HG02763 (cell line): ENCODE data around the gene ABCB1.

ENCODE experiments used
- ATAC-seq: cut with Tn5 transposase; IDR thresholded peaks from one replicate; pipeline ENCODE4 v1.9.1; 2021; ENCODE audit warnings: mild to moderate bottlenecking, moderate library complexity; ENCODE audit not compliant: unreplicated experiment

The ABCB1 gene

DNA sequence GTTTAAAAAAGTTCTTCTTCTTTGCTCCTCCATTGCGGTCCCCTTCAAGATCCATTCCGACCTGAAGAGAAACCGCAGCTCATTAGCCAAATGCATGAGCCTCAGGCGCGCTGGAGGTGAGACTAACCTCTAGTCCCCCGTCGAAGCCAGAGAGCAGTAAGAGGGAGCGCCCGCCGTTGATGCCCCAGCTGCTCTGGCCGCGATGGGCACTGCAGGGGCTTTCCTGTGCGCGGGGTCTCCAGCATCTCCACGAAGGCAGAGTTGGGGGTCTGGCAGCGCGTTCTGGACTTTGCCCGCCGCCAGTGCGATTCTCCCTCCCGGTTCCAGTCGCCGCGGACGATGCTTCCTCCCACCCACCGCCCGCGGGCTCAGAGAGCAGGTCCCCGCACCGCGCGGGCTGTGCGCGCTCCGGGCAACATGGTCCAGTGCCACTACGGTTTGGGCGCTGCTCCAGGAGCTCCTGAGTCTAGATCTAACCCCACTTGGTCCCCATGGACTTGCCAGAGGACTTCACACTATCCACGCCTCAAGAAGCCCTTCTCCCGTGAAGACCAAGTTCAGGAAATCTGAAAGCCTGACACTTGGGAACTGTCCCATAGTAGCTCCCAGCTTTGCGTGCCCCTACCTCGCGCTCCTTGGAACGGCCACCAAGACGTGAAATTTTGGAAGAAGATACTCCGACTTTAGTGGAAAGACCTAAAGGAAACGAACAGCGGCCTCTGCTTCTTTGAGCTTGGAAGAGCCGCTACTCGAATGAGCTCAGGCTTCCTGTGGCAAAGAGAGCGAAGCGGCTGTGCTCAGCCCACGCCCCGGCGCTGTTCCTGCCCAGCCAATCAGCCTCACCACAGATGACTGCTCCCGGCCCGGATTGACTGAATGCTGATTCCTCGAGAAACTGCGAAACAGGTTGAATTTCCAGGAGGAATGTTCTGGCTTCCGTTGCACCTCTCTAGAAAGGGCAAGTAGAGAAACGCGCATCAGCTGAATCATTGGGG lies at the start of gene ABCB1:
Gene ABCB1, minus strand, starts transcription at position 755 of the 995 bp plus-strand sequence. Its CDS starts 700 bp downstream, at position 55.
- ATAC-seq = peak; percentile 58

DNA sequence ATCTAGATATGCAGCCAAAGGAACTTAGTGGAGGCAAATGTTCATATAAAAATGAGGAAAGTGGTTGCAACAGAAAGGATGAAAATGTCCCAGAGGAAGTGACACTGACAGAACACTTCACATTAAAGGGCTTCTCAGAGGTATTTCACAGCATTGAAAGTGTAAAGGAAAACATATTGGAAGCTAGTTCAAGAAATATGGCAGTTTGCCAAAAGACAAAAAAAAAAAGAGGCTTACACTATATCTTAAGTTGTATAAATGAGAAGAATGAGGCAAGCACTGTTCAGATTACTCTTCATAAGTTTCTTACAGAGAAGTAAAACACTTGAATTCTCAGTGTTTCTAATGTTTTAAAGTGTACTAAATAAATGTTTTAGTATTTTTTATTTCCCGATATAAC lies 47.6 kb upstream of the ABCB1 start:
- ATAC-seq = no peak

DNA sequence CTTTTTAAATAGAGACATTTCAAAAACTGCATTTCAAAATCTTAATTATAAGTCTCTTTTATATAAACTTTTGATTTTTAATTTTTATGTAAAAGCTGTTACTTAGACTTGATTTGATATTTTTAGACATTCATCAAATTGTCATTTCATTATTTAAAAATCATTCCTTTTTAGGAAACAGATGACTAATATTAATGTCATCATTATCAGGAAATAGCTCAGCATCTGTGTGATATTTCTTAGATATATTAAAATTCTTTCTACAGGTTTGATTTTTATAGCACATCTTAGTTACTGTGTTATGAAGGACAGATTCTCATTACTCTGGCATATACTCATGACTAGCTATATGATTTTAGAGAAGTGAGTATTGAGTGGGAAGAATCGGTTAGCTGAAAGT lies 44.8 kb upstream of the ABCB1 start:
- ATAC-seq = no peak

DNA sequence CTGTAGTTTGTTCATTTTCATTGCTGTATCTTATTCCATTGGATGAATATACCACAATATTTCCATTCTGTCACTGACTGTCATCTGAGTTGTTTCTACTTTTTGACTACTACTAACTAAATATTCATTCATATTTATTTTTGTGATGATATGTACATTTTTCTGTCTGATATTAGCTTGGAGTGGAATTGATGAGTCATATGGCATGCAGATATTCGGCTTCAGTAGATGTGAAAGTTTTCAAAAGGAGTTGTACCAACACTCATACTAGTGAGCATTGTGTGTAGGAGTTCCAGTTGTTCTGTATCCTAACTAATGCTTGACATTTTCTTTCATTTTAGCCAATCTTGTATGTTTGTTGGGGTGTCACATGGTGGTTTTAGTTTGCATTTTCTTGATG lies 35.2 kb upstream of the ABCB1 start:
- no peak for ATAC-seq

DNA sequence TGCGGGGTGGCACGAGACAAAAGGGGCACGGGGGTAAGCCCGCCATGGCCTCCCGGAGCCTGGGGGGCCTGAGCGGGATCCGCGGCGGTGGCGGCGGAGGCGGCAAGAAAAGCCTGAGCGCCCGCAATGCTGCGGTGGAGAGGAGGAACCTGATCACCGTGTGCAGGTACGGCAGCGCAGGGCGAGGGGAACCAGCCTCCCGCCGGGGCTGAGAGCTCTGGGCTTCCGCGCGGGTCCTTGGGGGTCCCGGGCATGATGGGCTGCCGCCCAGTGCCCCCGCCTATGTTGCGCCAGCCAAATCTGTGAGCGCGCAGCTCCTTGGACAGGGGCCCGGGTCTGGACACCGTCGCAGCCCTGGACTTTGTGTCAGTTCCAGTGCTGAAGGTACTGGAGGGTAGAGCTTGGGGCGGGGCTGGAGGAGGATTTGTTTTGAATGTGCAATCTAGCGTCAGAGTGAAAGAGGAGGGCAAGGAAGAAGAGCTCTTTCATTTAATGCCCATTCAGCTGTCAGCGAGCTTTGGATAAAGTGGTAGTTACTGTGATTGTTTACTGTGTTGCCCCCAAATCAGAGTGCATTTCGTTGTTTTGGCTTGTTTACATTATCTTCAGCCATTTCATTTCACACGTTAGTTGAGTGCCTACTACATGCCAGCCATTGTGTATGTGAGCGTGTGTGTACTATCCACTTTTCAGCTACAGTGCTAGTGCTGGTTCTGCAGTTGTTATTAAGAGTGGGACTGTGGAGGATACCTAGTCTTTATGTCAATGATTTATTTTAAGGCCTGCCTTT lies 28.3 kb upstream of the ABCB1 start:
- ATAC-seq = no peak

DNA sequence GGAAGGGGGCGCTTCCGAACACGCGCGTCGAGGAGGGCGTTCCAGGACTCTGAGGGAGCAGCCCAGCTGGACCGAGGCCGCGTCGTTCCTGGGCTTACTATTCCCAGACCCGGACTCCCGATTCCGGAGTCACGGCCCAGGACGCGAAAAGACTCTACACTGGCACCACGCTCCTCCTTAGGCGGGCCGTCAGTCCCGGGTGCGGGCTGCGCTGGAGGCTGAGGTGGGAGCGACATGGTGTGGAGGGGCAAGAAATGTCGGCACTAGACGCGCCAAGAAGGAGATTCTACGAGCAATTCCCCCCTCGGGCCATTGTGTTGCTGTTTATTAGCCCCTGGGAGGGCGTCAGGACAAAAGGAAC lies 26.9 kb upstream of the ABCB1 start:
- peak; percentile 11 for ATAC-seq

DNA sequence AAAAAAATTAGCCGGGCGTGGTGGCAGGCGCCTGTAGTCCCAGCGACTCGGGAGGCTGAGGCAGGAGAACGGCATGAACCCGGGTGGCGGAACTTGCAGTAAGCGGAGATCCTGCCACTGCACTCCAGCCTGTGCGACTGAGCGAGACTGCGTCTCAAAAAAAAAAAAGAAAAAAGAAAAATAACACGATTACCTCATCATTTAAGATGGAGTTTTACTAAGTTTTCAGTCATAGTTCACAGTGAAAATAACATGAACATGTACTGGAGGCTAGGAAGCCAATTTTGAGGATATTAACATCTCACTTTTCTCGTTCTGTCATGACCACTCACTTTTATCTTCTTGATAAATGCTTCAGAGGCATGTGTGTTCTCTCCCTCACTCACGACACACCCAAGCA lies 24.4 kb upstream of the ABCB1 start:
- ATAC-seq = no peak

DNA sequence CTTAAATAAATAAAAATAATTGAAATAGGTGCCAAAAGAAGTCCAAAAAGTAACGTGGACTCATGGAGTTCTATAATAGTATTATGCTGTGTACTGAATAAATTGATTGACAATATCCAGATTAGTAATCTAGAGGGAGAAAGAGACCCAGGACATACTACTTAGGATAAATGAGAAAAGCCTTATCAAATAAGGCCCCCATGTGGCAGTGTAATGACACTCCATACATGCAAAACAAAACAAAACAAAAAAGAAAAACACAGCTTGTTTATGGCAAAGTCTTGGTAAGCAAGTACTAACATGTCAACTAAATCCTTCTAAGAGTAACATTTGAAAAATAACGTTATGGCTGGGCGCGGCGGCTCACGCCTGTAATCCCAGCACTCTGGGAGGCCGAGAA lies 23.9 kb upstream of the ABCB1 start:
- ATAC-seq = no peak

DNA sequence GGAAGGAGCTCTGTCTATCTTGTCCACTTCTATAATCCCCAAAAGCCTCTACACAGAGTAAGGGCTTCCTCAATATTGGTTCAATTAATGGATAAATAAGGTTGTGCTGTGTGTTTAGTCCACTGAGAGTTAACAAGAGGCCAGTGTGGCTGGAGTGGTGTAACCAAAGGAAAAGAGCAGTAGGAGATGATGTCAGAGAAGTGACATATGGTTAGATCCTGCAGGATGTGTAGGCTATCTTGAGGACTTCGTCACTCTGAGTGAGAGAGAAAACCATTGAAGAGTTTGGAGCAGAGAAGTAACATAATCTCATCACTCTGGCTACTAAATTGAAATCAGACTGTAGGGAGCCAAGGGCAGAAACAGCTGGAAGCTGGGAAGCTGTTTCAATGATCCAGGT lies 14.5 kb upstream of the ABCB1 start:
- no peak for ATAC-seq

DNA sequence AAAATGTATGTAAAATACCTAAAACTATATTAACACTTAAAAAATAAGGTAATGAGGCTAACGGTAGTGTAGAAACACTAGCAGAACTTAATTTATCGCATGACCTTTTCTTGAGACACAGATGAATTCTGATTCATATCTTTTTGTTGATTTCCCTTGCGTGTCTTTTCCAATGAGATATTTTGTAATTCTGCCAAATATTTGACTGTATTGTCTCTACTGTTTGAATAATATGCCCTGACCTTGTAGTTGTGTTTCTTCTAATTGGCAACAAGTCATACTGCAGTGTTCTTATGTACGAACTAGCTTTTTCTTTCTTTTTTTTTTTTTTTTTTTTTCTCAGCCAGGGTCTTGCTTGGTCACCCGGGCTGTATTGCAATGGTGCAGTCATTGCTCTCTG lies 9.2 kb upstream of the ABCB1 start:
- no peak for ATAC-seq

DNA sequence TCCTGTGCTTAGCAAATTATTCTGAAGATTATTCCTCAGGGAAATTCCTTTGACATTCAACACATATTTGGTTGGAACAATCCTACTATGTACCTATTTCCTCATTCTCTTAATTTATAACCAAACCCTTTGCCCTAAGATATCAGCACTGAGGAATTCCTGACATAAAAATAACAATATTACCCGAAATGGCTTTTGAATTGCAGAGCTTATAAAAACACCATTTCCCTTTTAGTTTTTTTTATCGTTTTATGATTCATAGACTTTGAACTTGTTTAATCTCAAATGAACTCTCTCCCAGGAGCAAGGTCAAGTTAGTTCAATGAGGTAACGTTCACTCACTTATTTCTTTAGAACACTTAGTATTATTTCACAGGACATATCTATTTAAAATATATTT lies 7.7 kb upstream of the ABCB1 start:
- no peak for ATAC-seq

DNA sequence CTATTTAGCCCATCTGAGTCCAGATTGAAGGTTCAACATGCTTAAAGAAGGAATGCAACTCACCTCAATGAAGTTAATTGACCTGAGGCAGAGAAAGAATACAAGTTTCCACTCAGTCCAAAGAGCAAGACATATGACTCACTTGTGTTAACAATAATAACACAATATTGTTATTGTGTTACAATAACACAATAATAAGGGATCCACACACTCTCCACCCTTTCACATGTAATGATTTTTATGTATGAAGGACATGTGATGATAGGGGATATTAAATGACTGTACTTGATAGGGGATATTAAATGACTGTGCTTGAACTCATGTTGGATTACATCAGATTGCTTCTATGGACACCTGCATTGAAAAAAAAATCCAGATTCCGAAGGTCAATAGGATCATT lies 3.6 kb upstream of the ABCB1 start:
- ATAC-seq = no peak

DNA sequence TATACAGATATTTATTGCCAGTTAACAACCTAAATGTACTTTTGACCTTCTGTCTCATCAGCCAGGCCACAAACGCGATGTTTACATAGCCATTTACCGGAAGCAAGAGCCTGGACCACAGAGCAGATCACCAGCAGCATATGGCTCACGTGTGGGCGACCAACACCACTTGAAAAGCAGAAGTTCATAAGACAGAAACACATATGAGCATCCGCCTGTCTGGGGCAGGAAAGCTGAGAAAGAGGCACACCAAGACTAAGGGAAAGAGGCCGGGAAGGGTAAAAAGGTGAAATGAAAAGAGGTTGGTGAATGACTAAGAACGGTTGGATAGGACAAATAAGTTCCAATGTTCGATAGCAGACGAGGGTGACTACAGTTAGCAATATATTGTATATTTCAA lies 1.3 kb downstream of the ABCB1 start:
- peak; percentile 97 for ATAC-seq

DNA sequence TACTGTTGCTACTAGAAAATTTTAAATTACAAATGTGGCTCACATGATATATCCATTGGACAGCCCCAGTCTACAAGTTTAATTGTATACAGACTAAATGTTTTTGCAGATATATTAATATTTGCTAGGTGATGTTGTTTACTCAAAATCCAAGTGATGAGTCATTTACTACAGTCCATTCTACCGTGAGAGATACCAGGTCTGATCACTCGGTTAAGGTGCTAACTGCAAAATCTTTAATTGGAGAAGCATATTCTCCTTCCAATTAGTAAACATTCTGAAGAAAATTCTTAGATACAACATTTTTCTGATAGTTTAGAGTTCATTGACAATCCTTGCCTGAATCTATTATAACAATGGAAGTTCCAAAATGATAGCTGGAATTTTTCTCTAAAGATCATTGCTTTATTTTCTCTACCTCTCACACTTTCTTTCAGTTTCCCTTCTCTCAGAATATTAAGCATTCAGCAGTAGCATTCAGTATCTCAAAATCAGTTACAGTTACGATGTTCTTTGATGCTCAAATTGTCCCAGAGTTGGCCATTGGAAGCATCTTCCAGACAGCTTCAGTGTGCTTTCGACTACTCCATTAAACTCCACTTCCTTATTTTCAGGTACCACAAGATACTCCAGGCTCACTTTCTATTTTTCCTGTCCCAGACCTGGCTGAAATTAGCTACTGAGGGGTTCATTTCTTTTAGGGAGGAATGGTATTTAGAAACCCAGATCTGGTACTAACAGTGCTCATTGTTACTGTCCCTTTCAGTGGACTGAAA lies 2.3 kb downstream of the ABCB1 start:
- no peak for ATAC-seq

DNA sequence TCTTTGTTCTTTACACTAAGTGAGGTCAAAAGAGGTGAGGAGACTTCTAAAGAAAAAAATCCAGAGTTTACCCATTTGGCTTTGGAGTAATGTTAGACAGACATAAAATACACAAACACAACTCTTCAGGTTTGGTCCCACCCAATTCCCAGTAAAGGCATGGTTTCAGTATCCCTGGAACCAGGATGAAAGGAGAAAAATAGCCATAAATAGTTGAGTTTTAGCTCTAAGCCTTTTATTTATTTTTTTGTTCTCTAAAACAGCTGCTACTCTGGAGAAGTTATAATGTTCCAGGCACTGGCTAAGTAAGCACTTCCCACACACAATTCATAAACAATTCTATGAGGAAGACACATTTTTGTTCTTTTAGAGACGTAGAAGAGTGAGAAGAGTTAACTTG lies 4.0 kb downstream of the ABCB1 start:
- ATAC-seq = no peak

DNA sequence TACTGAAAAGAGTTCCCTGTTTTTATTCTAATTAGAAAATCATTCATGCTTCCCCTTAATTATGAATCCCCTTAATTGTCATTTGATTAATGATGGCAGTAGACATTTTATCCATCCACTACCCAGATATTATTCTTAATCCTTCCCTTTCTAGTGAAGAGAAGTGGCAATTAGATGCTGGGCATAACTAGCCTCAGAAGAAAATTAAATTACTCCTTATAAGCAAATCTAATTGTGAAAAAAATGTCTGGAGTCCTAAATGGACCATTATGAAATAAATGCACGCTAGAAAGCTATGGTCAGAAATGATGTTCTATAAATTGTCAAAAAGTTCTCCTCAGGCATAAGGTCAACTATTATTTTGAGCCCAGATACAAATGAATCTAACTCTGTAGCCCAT lies 4.5 kb downstream of the ABCB1 start:
- ATAC-seq = no peak

DNA sequence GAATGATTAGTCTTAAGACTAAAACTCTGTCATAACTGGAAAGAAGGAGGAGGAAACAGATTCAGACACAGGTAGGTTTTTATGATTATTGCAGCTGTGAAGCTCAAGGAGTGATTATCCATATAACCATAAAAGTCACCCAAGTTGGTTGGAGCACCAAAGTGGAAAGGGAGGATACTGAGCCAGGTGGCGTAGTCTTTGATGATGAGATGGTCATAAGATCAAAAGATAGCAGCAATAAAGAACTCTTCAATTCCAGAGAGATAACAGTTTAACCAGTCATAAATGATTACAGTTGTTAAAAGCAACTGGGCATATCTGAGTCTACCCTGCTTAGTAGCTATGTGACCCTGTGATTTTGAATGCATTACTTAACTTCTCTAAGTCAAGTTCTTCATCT lies 8.4 kb downstream of the ABCB1 start:
- no peak for ATAC-seq

DNA sequence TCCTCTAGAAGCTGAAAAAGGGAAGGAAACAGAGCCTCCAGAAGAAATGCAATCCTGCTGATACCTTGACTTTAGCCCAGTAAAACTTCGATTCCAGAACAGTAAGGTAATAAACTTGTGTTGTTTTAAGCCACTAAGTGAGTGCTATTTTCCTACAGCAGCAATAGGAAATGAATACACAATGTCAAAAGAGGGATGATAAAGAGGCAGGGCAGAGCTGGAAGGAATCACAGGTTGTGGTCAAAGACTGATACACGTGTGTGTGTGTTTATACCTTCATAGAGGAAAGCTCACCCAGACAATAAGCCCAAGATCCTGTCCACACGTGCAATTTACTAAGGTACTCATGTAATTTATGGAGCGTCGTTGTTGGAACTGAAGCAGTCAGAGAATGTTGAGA lies 9.5 kb downstream of the ABCB1 start:
- no peak for ATAC-seq

DNA sequence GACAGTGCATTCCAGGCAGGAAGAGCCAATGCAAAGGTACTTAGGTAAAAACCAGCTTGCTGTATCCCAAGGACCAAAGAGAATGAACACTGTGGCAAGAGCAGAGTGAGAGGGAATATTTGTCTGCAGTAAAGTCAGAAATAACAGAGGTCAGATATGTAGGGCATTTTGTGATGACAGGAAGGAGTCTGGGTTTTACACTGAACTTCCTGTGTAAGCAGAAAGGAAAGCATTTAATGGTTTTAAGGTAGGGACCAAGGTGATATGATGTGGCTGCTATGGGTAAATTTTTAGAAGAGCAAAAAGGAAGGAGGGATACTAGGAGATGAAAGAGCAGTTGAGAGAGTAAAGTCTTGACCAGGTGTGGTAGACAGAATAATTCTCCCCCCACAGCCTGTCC lies 10.1 kb downstream of the ABCB1 start:
- no peak for ATAC-seq

DNA sequence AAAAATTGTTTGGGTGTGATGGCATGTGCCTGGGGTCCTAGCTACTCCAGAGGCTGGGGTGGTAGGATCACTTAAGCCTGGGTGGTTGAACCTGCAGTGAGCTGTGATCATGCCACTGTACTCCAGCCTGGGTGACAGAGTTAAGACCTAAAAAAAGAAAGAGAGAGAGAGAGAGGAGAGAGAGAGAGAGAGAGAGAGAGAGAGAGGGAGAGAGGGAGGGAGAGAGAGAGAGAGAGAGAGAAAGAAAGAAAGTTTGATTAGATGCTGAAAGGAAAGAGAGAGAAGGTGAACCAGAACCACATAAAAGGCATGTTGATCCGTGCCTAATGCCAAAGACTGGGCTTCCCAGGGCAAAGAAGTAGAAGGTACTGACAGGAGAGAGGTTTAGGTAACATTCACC lies 11.1 kb downstream of the ABCB1 start:
- ATAC-seq = no peak

DNA sequence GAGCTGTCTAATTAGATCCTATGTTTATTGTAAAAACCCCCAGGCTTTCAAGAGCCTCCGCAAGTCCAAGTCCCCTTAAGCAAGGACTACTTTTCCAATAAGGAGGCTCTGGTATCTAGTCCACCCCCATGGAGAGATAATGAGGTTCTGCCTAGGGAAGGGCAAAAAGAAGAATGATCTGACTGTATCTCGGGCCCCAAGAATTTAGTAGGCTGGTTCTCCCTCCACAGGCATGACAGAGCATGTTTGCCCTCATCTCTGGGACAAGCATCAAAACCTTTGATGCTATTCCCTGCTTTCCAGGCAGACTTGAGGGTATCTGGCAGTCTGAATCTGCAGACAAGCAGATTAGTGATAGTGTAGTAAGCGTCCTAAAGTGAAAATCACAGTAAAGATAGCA lies 19.0 kb downstream of the ABCB1 start:
- no peak for ATAC-seq
